ENCODE data around the gene SETD1B.

- TF ChIP-seq CTCF (IDR thresholded peaks at IDR 0.05) (no peak), POLR2AphosphoS5 (IDR thresholded peaks at IDR 0.05) (no peak), POLR2A (IDR thresholded peaks at IDR 0.05) (no peak)
Measured at GRCh38 chr12:121830134-121830533, 26.3 kb downstream of the SETD1B start.
